Activated CD4-positive, alpha-beta T cell treated with anti-CD3 and anti-CD28 coated beads for 24 hours (primary cell): Measurements from ENCODE around the gene SUGT1.
"Not testable (repeated sequence)": the region's sequence is repeated elsewhere in the genome, so short reads cannot be mapped to it uniquely, and the experiment has no call there.

Experiments used
- DNase-seq, 2 donors: peaks; one replicate each; pipeline ENCODE4 v3.0.0-alpha.2; 2020; ENCODE audit warnings: low read depth in 2 of 2

Gene SUGT1

GRCh38 chr13:52652196-52652979 lies at the start of gene SUGT1:
SUGT1 (plus strand) TSS chr13:52652836; CDS start chr13:52652921, 85 bp downstream.
- DNase-seq, result peak; percentile 88 to 89

- DNase-seq, result not testable (repeated sequence)
Measured at GRCh38 chr13:52603316-52603715, 49.3 kb upstream of the SUGT1 start.

GRCh38 chr13:52606126-52606525 lies 46.5 kb upstream of the SUGT1 start:
- DNase-seq, result not testable (repeated sequence)

- DNase-seq, result not testable (repeated sequence)
Measured at GRCh38 chr13:52606795-52607194, 45.8 kb upstream of the SUGT1 start.

- not testable (repeated sequence) for DNase-seq
Measured at GRCh38 chr13:52608184-52608583, 44.5 kb upstream of the SUGT1 start.

GRCh38 chr13:52609013-52609606 lies 43.5 kb upstream of the SUGT1 start:
- DNase-seq, result not testable (repeated sequence)

GRCh38 chr13:52610158-52610557 lies 42.5 kb upstream of the SUGT1 start:
- not testable (repeated sequence) for DNase-seq

GRCh38 chr13:52615134-52615801 lies 37.4 kb upstream of the SUGT1 start:
- no peak for DNase-seq

- no peak for DNase-seq
Measured at GRCh38 chr13:52615812-52616211, 36.8 kb upstream of the SUGT1 start.

- DNase-seq, result peak; percentile 74 to 76
Measured at GRCh38 chr13:52617070-52618060, 35.3 kb upstream of the SUGT1 start.

GRCh38 chr13:52631083-52631690 lies 21.4 kb upstream of the SUGT1 start:
- DNase-seq, result not testable (repeated sequence)

GRCh38 chr13:52638666-52639328 lies 13.8 kb upstream of the SUGT1 start:
- no peak for DNase-seq

GRCh38 chr13:52642131-52642530 lies 10.5 kb upstream of the SUGT1 start, which contains the start of gene HNRNPA1L2:
HNRNPA1L2 (plus strand) TSS chr13:52642431; CDS start chr13:52642493, 62 bp downstream.
- no peak for DNase-seq

GRCh38 chr13:52644108-52644507 lies 8.5 kb upstream of the SUGT1 start:
- DNase-seq, result no peak

GRCh38 chr13:52646967-52647366 lies 5.7 kb upstream of the SUGT1 start:
- no peak for DNase-seq

- no peak for DNase-seq
Measured at GRCh38 chr13:52650731-52651130, 1.9 kb upstream of the SUGT1 start.

- DNase-seq, result no peak
Measured at GRCh38 chr13:52651897-52652195, 790 bp upstream of the SUGT1 start.

GRCh38 chr13:52652980-52653303 lies 306 bp downstream of the SUGT1 start:
- peak in 1 of 2 donors; percentile 6 for DNase-seq

- no peak for DNase-seq
Measured at GRCh38 chr13:52659340-52659739, 6.7 kb downstream of the SUGT1 start.

GRCh38 chr13:52664272-52664671 lies 11.6 kb downstream of the SUGT1 start:
- DNase-seq, result no peak

- DNase-seq, result no peak
Measured at GRCh38 chr13:52665325-52665724, 12.7 kb downstream of the SUGT1 start.
